Posterior vena cava (tissue), 2 donors: ENCODE measurements around the gene TSTD1. TPM values are rescaled to one million over a fixed set of nuclear protein-coding genes. Genes with fewer than 3 reads are reported as not detected.
"Not testable (repeated sequence)": the region's sequence is repeated elsewhere in the genome, so short reads cannot be mapped to it uniquely, and the experiment has no call there.

ENCODE experiments used
- DNase-seq: peaks from one replicate; pipeline ENCODE4 v3.0.0-alpha.2; 2020; ENCODE audit warnings: low spot score
- intact Hi-C, 2 donors: fragments of 100-400 bp; cut with DNase I; formaldehyde crosslinking; loops; one replicate each; pipeline versions ENCODE4 v1.14.1 to v1.14.2; 2022 to 2023
- total RNA-seq, 2 donors: library from RNA; stranded (reverse); fragmentation: NEBNext Ultra II Directional; extraction: Animal tissue kit (Norgen Biotek cat#: 25700); gene quantifications; one replicate each; pipeline ENCODE4 v1.2.1, GENCODE V29; 2021
- donor health status: DM: yes; HTN: yes; CAD: no.
- donor health status: DM: yes; HTN: yes; CAD: no.

Gene TSTD1
- total RNA-seq, 2 donors from 2014 or later = 4.5 to 12.5 TPM

GRCh38 chr1:161017181-161017580 is 21.6 kb downstream of the TSTD1 start:
- intact Hi-C loops, DNase-seq: not testable (repeated sequence)

GRCh38 chr1:161016683-161017082 is 22.1 kb downstream of the TSTD1 start:
- intact Hi-C loops = not testable (repeated sequence)

GRCh38 chr1:161013488-161014230 is 25.1 kb downstream of the TSTD1 start:
- intact Hi-C loops = no loop called here
- peak; percentile 93 for DNase-seq

More at GRCh38 chr1:161016683-161017082, 22.1 kb downstream of the TSTD1 start:
- DNase-seq = not testable (repeated sequence)

GRCh38 chr1:161013131-161013487 is 25.7 kb downstream of the TSTD1 start:
- intact Hi-C loops = no loop called here
- DNase-seq = no peak

- no peak for DNase-seq
- intact Hi-C loops = no loop called here
Observed at GRCh38 chr1:161012420-161012819, 26.3 kb downstream of the TSTD1 start.

- no peak for DNase-seq
- intact Hi-C loops = no loop called here
Observed at GRCh38 chr1:161009602-161010211, 29.1 kb downstream of the TSTD1 start.

- no peak for DNase-seq
Observed at GRCh38 chr1:161008869-161009510, 29.8 kb downstream of the TSTD1 start.

GRCh38 chr1:161007369-161007768 is 31.4 kb downstream of the TSTD1 start:
- DNase-seq = no peak
- intact Hi-C loops = no loop called here

More at GRCh38 chr1:161008869-161009510, 29.8 kb downstream of the TSTD1 start:
- intact Hi-C loops = no loop called here

- intact Hi-C loops = no loop called here
- no peak for DNase-seq
Observed at GRCh38 chr1:161006563-161006962, 32.2 kb downstream of the TSTD1 start.

GRCh38 chr1:161001525-161001924 is 37.2 kb downstream of the TSTD1 start:
- no peak for DNase-seq

GRCh38 chr1:161000736-161001480 is 37.9 kb downstream of the TSTD1 start:
- no peak for DNase-seq
- intact Hi-C loops = no loop called here

More at GRCh38 chr1:161001525-161001924, 37.2 kb downstream of the TSTD1 start:
- intact Hi-C loops = no loop called here

- intact Hi-C loops = no loop called here
Observed at GRCh38 chr1:160999376-160999775, 39.4 kb downstream of the TSTD1 start.

GRCh38 chr1:160997323-160998038 is 41.3 kb downstream of the TSTD1 start:
- intact Hi-C loops = no loop called here
- DNase-seq = peak; percentile 83

More at GRCh38 chr1:160999376-160999775, 39.4 kb downstream of the TSTD1 start:
- DNase-seq = no peak

GRCh38 chr1:160996178-160996577 is 42.6 kb downstream of the TSTD1 start:
- intact Hi-C loops = no loop called here
- DNase-seq = no peak

GRCh38 chr1:160993544-160994193 is 45.1 kb downstream of the TSTD1 start:
- DNase-seq = no peak
- intact Hi-C loops = no loop called here

- intact Hi-C loops, DNase-seq: not testable (repeated sequence)
Observed at GRCh38 chr1:160992036-160992435, 46.7 kb downstream of the TSTD1 start.
